ENCODE measurements around the gene MRRF.

GRCh38 chr9:122368642-122369041 is 104.0 kb downstream of the MRRF start:
- TF ChIP-seq, protein P1, sequence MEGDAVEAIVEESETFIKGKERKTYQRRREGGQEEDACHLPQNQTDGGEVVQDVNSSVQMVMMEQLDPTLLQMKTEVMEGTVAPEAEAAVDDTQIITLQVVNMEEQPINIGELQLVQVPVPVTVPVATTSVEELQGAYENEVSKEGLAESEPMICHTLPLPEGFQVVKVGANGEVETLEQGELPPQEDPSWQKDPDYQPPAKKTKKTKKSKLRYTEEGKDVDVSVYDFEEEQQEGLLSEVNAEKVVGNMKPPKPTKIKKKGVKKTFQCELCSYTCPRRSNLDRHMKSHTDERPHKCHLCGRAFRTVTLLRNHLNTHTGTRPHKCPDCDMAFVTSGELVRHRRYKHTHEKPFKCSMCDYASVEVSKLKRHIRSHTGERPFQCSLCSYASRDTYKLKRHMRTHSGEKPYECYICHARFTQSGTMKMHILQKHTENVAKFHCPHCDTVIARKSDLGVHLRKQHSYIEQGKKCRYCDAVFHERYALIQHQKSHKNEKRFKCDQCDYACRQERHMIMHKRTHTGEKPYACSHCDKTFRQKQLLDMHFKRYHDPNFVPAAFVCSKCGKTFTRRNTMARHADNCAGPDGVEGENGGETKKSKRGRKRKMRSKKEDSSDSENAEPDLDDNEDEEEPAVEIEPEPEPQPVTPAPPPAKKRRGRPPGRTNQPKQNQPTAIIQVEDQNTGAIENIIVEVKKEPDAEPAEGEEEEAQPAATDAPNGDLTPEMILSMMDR (IDR thresholded peaks at IDR 0.05; ENCODE audit: low read depth, low read length, poor library complexity, severe bottlenecking), result no peak
- no peak for TF ChIP-seq EZH2phosphoT487 (IDR thresholded peaks at IDR 0.05; ENCODE audit: borderline replicate concordance, low read length)

All from DOHH2 (cell line).